Erythroblast (primary cell): ENCODE data around the gene SFXN5.

ENCODE experiments used
- GATA1 ChIP-seq: IDR thresholded peaks from 2 replicates; pipeline ENCODE4 v1.6.1; 2011; ENCODE audit warnings: low read depth, mild to moderate bottlenecking, control low read depth, low read length, moderate library complexity
- POLR2A ChIP-seq: IDR thresholded peaks from 2 replicates; pipeline ENCODE4 v1.6.1; 2011; ENCODE audit warnings: mild to moderate bottlenecking, low read length

DNA sequence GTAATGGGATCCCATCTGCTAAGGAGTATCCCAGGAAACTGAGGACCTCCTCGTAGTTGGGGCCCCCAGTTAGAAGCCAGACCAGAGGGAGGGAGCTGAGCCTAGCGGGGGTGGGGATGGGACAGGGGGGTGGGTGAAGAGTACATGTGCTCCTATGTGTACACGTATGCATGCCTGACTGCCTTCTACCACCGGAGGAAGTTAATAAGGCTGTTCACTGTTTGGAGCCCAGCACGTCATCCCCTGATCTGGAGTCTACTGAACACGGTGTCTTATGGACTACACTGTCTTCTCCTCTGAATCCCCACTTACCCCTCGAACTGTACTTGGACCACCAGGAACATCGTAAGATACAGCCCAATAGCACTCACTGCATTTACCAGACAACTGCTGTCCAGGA, 68.5 kb downstream of the SFXN5 start:
- TF ChIP-seq POLR2A (no peak), GATA1 (no peak)
